PC-3 (cell line): ENCODE data around the gene IGSF3.
"Not testable (repeated sequence)": the region's sequence is repeated elsewhere in the genome, so short reads cannot be mapped to it uniquely, and the experiment has no call there.

Experiments used
- EZH2 ChIP-seq: fragments of 300-600 bp; sonication (generic); IDR thresholded peaks from one replicate; pipeline ENCODE4 v1.6.1; 2017; ENCODE audit warnings: antibody characterized with exemption, mild to moderate bottlenecking, low read length; ENCODE audit not compliant: unreplicated experiment
- EZH2phosphoT487 ChIP-seq: fragments of 300-600 bp; sonication (generic); IDR thresholded peaks from 2 replicates; pipeline ENCODE4 v1.6.1; 2018; ENCODE audit warnings: mild to moderate bottlenecking, antibody characterized with exemption, low read length, borderline replicate concordance
- TF ChIP-seq, protein P1 (sequence below): fragments of 300-600 bp; sonication (generic); conservative IDR thresholded peaks from 2 replicates; pipeline ENCODE4 v1.5.1; 2017; ENCODE audit warnings: antibody characterized with exemption, low read depth, mild to moderate bottlenecking, low read length

- TF ChIP-seq, protein P1, sequence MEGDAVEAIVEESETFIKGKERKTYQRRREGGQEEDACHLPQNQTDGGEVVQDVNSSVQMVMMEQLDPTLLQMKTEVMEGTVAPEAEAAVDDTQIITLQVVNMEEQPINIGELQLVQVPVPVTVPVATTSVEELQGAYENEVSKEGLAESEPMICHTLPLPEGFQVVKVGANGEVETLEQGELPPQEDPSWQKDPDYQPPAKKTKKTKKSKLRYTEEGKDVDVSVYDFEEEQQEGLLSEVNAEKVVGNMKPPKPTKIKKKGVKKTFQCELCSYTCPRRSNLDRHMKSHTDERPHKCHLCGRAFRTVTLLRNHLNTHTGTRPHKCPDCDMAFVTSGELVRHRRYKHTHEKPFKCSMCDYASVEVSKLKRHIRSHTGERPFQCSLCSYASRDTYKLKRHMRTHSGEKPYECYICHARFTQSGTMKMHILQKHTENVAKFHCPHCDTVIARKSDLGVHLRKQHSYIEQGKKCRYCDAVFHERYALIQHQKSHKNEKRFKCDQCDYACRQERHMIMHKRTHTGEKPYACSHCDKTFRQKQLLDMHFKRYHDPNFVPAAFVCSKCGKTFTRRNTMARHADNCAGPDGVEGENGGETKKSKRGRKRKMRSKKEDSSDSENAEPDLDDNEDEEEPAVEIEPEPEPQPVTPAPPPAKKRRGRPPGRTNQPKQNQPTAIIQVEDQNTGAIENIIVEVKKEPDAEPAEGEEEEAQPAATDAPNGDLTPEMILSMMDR, result peak; percentile 53
- TF ChIP-seq EZH2, EZH2phosphoT487: not testable (repeated sequence)
Measured at GRCh38 chr1:116595065-116595840, 72.3 kb downstream of the IGSF3 start.
